Ectodermal cell (in vitro differentiated cells): ENCODE results near the gene CD59.

ENCODE experiments used
- H3K27ac ChIP-seq: 2 replicates; pipeline ENCODE4 v1.7.0; 2013; ENCODE audit warnings: mild to moderate bottlenecking, low read depth, low read length; ENCODE audit not compliant: insufficient read depth, poor library complexity, severe bottlenecking
- H3K27me3 ChIP-seq: 2 replicates; pipeline ENCODE4 v1.7.0; 2013; ENCODE audit warnings: mild to moderate bottlenecking, low read length; ENCODE audit not compliant: insufficient read depth, control insufficient read depth, poor library complexity, severe bottlenecking
- H3K36me3 ChIP-seq: one replicate; pipeline ENCODE4 v1.7.0; 2013; ENCODE audit warnings: low read length; ENCODE audit not compliant: control insufficient read depth, insufficient read depth
- H3K4me1 ChIP-seq: one replicate; pipeline ENCODE4 v1.7.0; 2013; ENCODE audit warnings: low read length; ENCODE audit not compliant: control insufficient read depth, insufficient read depth
- H3K4me3 ChIP-seq: 2 replicates; pipeline ENCODE4 v1.7.0; 2013; ENCODE audit warnings: low read depth, low read length, control low read depth; ENCODE audit not compliant: insufficient read depth
- H3K9me3 ChIP-seq: 2 replicates; pipeline ENCODE4 v1.7.0; 2013; ENCODE audit warnings: mild to moderate bottlenecking, low read length, moderate library complexity; ENCODE audit not compliant: control insufficient read depth
- WGBS, 2 experiments: methylation state at CpG; one replicate each; pipeline ENCODE4 v1.1.7; 2013; ENCODE audit warnings: missing lambda C conversion rate in 2 of 2; 5-methylcytosine and 5-hydroxymethylcytosine counted together

Gene CD59

GRCh38 chr11:33773404-33773986, 37.3 kb upstream of the CD59 start:
- no peaks in the 10 kb centered on the region for H3K36me3 ChIP-seq
- 9 to 11% methylated on average over 22 of the region's 22 CpGs for WGBS, 2 experiments
- no peaks in the 10 kb centered on the region for H3K9me3 ChIP-seq
- peak overlapping the region; percentile 98 for H3K4me3 ChIP-seq
- H3K27ac ChIP-seq: no peak overlapping the region
- H3K4me1 ChIP-seq: peaks cover 11% of the 10 kb centered on the region
- H3K27me3 ChIP-seq: peaks cover 35% of the 10 kb centered on the region

GRCh38 chr11:33772870-33773269, 36.6 kb upstream of the CD59 start:
- Histone ChIP-seq H3K4me3 (no peak overlapping the region), H3K36me3 (no peaks in the 10 kb centered on the region), H3K4me1 (peaks cover 5% of the 10 kb centered on the region), H3K9me3 (no peaks in the 10 kb centered on the region), H3K27me3 (peaks cover 35% of the 10 kb centered on the region), H3K27ac (no peak overlapping the region)
- 80 to 88% methylated on average over 1 of the region's 1 CpG for WGBS, 2 experiments

- Histone ChIP-seq H3K9me3 (no peaks in the 10 kb centered on the region), H3K27ac (no peak overlapping the region), H3K36me3 (no peaks in the 10 kb centered on the region), H3K27me3 (peaks cover 35% of the 10 kb centered on the region), H3K4me3 (no peak overlapping the region), H3K4me1 (peaks cover 4% of the 10 kb centered on the region)
- 91% methylated on average over 4 of the region's 4 CpGs for WGBS, 2 experiments
Observed at GRCh38 chr11:33772300-33772699, 36.1 kb upstream of the CD59 start.

- 77 to 91% methylated on average over 2 of the region's 2 CpGs for WGBS, 2 experiments
- H3K27ac ChIP-seq: no peak overlapping the region
- peaks cover 2% of the 10 kb centered on the region for H3K4me1 ChIP-seq
- no peaks in the 10 kb centered on the region for H3K9me3 ChIP-seq
- H3K36me3 ChIP-seq: no peaks in the 10 kb centered on the region
- H3K4me3 ChIP-seq: no peak overlapping the region
- H3K27me3 ChIP-seq: peaks cover 21% of the 10 kb centered on the region
Observed at GRCh38 chr11:33770236-33770635, 34.0 kb upstream of the CD59 start.

GRCh38 chr11:33769542-33769941, 33.3 kb upstream of the CD59 start:
- Histone ChIP-seq H3K36me3 (peaks cover 4% of the 10 kb centered on the region), H3K4me1 (no peaks in the 10 kb centered on the region), H3K27me3 (peaks cover 14% of the 10 kb centered on the region), H3K27ac (no peak overlapping the region), H3K9me3 (no peaks in the 10 kb centered on the region), H3K4me3 (no peak overlapping the region)
- 83 to 86% methylated on average over 3 of the region's 4 CpGs for WGBS, 2 experiments

GRCh38 chr11:33767624-33768023, 31.4 kb upstream of the CD59 start:
- Histone ChIP-seq H3K27ac (no peak overlapping the region), H3K4me1 (no peaks in the 10 kb centered on the region), H3K9me3 (no peaks in the 10 kb centered on the region), H3K27me3 (peaks cover under 1% of the 10 kb centered on the region), H3K4me3 (no peak overlapping the region), H3K36me3 (peaks cover 11% of the 10 kb centered on the region)
- 91 to 97% methylated on average over 4 of the region's 4 CpGs for WGBS, 2 experiments

- H3K27me3 ChIP-seq: no peaks in the 10 kb centered on the region
- H3K4me1 ChIP-seq: no peaks in the 10 kb centered on the region
- H3K27ac ChIP-seq: no peak overlapping the region
- H3K4me3 ChIP-seq: no peak overlapping the region
- 93 to 98% methylated on average over 2 of the region's 2 CpGs for WGBS, 2 experiments
- H3K9me3 ChIP-seq: no peaks in the 10 kb centered on the region
- H3K36me3 ChIP-seq: peaks cover 11% of the 10 kb centered on the region
Observed at GRCh38 chr11:33766085-33766484, 29.9 kb upstream of the CD59 start.

- no peaks in the 10 kb centered on the region for H3K27me3 ChIP-seq
- H3K9me3 ChIP-seq: no peaks in the 10 kb centered on the region
- no peak overlapping the region for H3K4me3 ChIP-seq
- no peak overlapping the region for H3K27ac ChIP-seq
- peaks cover 18% of the 10 kb centered on the region for H3K36me3 ChIP-seq
- H3K4me1 ChIP-seq: no peaks in the 10 kb centered on the region
- WGBS, 2 experiments: 96 to 97% methylated on average over 2 of the region's 2 CpGs
Observed at GRCh38 chr11:33761471-33761870, 25.2 kb upstream of the CD59 start.

- Histone ChIP-seq H3K36me3 (peaks cover 4% of the 10 kb centered on the region), H3K4me3 (no peak overlapping the region), H3K27ac (no peak overlapping the region), H3K27me3 (no peaks in the 10 kb centered on the region), H3K4me1 (no peaks in the 10 kb centered on the region), H3K9me3 (no peaks in the 10 kb centered on the region)
- WGBS, 2 experiments: 73 to 81% methylated on average over 3 to 4 of the region's 4 CpGs
Observed at GRCh38 chr11:33753304-33753967, 17.2 kb upstream of the CD59 start.

GRCh38 chr11:33751878-33752277, 15.7 kb upstream of the CD59 start:
- Histone ChIP-seq H3K4me3 (no peak overlapping the region), H3K27ac (no peak overlapping the region), H3K36me3 (peaks cover 4% of the 10 kb centered on the region), H3K4me1 (no peaks in the 10 kb centered on the region), H3K9me3 (no peaks in the 10 kb centered on the region), H3K27me3 (no peaks in the 10 kb centered on the region)
- WGBS, 2 experiments: 87 to 93% methylated on average over 3 of the region's 3 CpGs
